ENCODE results near the gene PRPF38A.

Gene PRPF38A

DNA sequence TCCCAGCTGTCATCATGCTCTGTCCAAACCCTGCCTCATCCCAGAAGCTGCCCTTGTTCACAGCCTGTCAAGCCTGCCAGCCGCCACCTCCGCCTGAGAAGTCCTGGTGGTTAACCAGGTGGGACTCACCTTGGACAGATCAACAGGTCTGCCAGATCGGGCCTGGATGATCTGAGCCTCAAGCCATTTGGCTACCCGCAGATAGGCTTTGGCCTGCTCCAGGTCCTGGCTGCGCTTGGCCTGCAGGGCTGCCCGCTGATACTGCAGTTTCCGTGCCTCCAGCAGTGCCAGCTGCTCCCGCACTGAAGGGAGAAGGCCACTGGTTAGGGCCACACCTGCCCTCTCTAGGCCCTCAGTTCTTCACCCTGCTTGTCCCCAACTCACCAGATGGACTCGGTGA, 47.0 kb upstream of the PRPF38A start:
- Histone ChIP-seq H2BK5ac (ENCODE audit: low read depth, low read length, poor library complexity, severe bottlenecking) (no peak overlapping the region), H3K18ac (ENCODE audit: low read depth in 1 of 2, low read length in 2 of 2) (no peak overlapping the region), H2AFZ (ENCODE audit: low read depth, low read length) (no peak overlapping the region), H2BK120ac (ENCODE audit: low read depth, low read length) (no peak overlapping the region), H2BK15ac (ENCODE audit: low read depth, poor library complexity, severe bottlenecking) (no peak overlapping the region), H2AK5ac (ENCODE audit: low read length, severe bottlenecking) (no peak overlapping the region), H4K8ac (ENCODE audit: low read length) (no peak overlapping the region), H3K27ac (ENCODE audit: low read length, poor library complexity, severe bottlenecking) (no peak overlapping the region), H3K4me3 (ENCODE audit: insufficient read depth in 1 of 2, low read depth in 1 of 2, low read length in 2 of 2) (no peak overlapping the region), H2BK12ac (ENCODE audit: low read length in 2 of 2) (no peak overlapping the region), H3K9me3 (ENCODE audit: control insufficient read depth, low read length) (no peaks in the 10 kb centered on the region), H3K4ac (ENCODE audit: low read depth in 1 of 2, low read length in 2 of 2) (no peak overlapping the region), H3K4me1 (ENCODE audit: control insufficient read depth, insufficient read depth, low read depth, low read length) (peaks cover 3% of the 10 kb centered on the region), H3K4me2 (ENCODE audit: low read length, poor library complexity, severe bottlenecking) (no peak overlapping the region), H3K14ac (ENCODE audit: low read length in 2 of 2) (no peak overlapping the region), H3K36me3 (ENCODE audit: control insufficient read depth in 1 of 2, insufficient read depth in 2 of 2, low read depth in 1 of 2, low read length in 2 of 2) (peaks cover 99 to 100% of the 10 kb centered on the region in 2 experiments), H3K79me1 (replicated peaks; ENCODE audit: low read length, poor library complexity, severe bottlenecking) (peaks cover 60% of the 10 kb centered on the region), H3K23ac (ENCODE audit: low read length in 2 of 2) (no peak overlapping the region), H3K27me3 (ENCODE audit: control insufficient read depth in 1 of 2, insufficient read depth in 1 of 2, low read length in 2 of 2) (no peaks in the 10 kb centered on the region), H4K91ac (ENCODE audit: low read length) (no peak overlapping the region), H3K9ac (ENCODE audit: low read length) (no peak overlapping the region)
- no peak for DNase-seq
- WGBS, result 99% methylated on average over 9 of the region's 9 CpGs

DNA sequence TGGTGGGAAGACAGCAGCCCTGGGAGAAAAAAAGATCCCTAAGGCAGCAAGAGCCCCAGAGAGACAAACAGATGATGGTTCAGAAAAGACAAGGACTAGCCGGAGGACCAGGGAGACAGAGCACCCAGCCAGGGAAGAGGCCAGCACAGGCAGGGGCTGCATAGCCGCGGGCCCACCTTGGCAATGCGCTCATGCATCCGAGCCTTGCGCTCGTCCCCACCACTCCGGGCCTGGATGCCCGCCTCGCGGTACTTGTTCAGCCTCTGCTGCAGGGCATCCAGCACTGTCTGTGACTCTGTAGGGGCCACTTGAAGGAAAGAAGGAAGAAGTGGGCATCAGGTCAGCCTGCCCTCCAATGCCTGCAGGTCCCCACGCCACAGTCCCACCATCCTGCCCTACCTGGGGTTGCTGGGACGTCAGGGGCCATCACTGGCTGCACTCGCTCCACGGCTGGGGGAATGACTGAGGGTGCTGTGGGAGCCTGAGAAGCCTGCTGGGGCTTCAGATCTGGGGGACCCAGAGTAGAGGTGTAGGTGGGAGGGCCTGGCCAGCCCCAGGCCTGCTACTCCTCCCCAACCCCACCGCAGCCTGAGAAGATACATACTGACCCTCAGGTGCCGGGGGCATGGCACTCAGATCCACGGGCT, 45.4 kb upstream of the PRPF38A start:
- Histone ChIP-seq H3K4me1 (ENCODE audit: control insufficient read depth, insufficient read depth, low read depth, low read length) (peaks cover 5% of the 10 kb centered on the region), H2BK120ac (ENCODE audit: low read depth, low read length) (no peak overlapping the region), H3K4me2 (ENCODE audit: low read length, poor library complexity, severe bottlenecking) (no peak overlapping the region), H3K18ac (ENCODE audit: low read depth in 1 of 2, low read length in 2 of 2) (no peak overlapping the region), H3K14ac (ENCODE audit: low read length in 2 of 2) (no peak overlapping the region), H3K4ac (ENCODE audit: low read depth in 1 of 2, low read length in 2 of 2) (no peak overlapping the region), H4K8ac (ENCODE audit: low read length) (no peak overlapping the region), H2AFZ (ENCODE audit: low read depth, low read length) (no peak overlapping the region), H3K9me3 (ENCODE audit: control insufficient read depth, low read length) (no peaks in the 10 kb centered on the region), H3K4me3 (ENCODE audit: insufficient read depth in 1 of 2, low read depth in 1 of 2, low read length in 2 of 2) (no peak overlapping the region), H2AK5ac (ENCODE audit: low read length, severe bottlenecking) (no peak overlapping the region), H3K27ac (ENCODE audit: low read length, poor library complexity, severe bottlenecking) (no peak overlapping the region), H4K91ac (ENCODE audit: low read length) (no peak overlapping the region), H3K27me3 (ENCODE audit: control insufficient read depth in 1 of 2, insufficient read depth in 1 of 2, low read length in 2 of 2) (no peaks in the 10 kb centered on the region), H3K79me1 (replicated peaks; ENCODE audit: low read length, poor library complexity, severe bottlenecking) (peaks cover 63% of the 10 kb centered on the region), H2BK5ac (ENCODE audit: low read depth, low read length, poor library complexity, severe bottlenecking) (no peak overlapping the region), H3K36me3 (ENCODE audit: control insufficient read depth in 1 of 2, insufficient read depth in 2 of 2, low read depth in 1 of 2, low read length in 2 of 2) (peaks cover 88 to 93% of the 10 kb centered on the region in 2 experiments), H3K9ac (ENCODE audit: low read length) (no peak overlapping the region), H2BK12ac (ENCODE audit: low read length in 2 of 2) (no peak overlapping the region), H3K23ac (ENCODE audit: low read length in 2 of 2) (no peak overlapping the region), H2BK15ac (ENCODE audit: low read depth, poor library complexity, severe bottlenecking) (no peak overlapping the region)
- DNase-seq, result no peak
- WGBS, result 98% methylated on average over 15 of the region's 18 CpGs

DNA sequence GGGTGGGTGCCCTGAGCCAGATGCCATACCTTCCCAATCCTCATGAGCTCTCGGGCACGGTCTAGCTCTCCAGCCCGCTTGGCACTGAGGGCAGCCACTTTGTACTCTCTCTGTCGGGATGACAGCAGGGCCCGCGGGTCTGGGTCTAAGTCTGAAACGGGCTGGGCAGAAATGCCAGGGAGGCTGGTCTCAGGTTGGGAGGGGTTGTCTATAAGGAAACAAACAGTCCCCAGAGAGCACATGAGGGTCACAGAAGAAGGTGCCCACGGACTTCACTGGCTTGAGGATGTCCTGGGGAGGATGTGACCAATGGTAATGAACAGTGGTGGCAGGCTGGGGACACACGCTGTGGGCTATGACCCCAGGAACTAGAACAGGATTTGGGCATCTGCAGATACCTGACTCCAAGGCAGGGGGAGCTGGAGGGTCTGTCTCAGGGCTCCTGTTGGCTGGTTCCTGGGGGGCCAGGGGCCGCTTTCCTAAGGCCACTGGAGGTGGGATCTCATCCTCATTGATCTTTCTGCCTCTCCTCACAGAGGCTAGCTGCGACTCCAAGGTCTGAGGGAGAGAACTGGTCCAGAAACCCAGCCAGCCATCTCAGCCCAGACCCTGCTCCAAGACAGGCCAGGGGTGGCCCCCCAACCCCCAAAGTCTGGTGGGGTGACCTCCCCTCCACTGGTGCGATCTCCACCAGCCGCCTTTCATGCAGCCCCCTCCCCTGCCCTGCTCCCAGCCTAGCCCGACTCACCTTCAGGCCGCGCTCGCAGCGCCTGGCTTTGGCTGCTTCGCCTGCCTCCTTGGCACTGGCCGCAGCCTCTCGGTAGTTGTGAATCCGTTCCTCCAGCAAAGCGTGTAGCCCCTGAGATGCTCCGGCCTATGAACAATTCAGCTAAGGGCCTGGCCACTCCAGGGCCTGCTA, 44.5 kb upstream of the PRPF38A start:
- Histone ChIP-seq H3K27me3 (ENCODE audit: control insufficient read depth in 1 of 2, insufficient read depth in 1 of 2, low read length in 2 of 2) (no peaks in the 10 kb centered on the region), H3K18ac (ENCODE audit: low read depth in 1 of 2, low read length in 2 of 2) (no peak overlapping the region), H3K36me3 (ENCODE audit: control insufficient read depth in 1 of 2, insufficient read depth in 2 of 2, low read depth in 1 of 2, low read length in 2 of 2) (peaks cover 81 to 87% of the 10 kb centered on the region in 2 experiments), H3K27ac (ENCODE audit: low read length, poor library complexity, severe bottlenecking) (no peak overlapping the region), H2BK15ac (ENCODE audit: low read depth, poor library complexity, severe bottlenecking) (no peak overlapping the region), H2BK5ac (ENCODE audit: low read depth, low read length, poor library complexity, severe bottlenecking) (no peak overlapping the region), H2AFZ (ENCODE audit: low read depth, low read length) (no peak overlapping the region), H2BK120ac (ENCODE audit: low read depth, low read length) (no peak overlapping the region), H2AK5ac (ENCODE audit: low read length, severe bottlenecking) (no peak overlapping the region), H3K4me3 (ENCODE audit: insufficient read depth in 1 of 2, low read depth in 1 of 2, low read length in 2 of 2) (no peak overlapping the region), H4K91ac (ENCODE audit: low read length) (no peak overlapping the region), H3K14ac (ENCODE audit: low read length in 2 of 2) (no peak overlapping the region), H3K23ac (ENCODE audit: low read length in 2 of 2) (no peak overlapping the region), H4K8ac (ENCODE audit: low read length) (no peak overlapping the region), H3K4ac (ENCODE audit: low read depth in 1 of 2, low read length in 2 of 2) (no peak overlapping the region), H2BK12ac (ENCODE audit: low read length in 2 of 2) (no peak overlapping the region), H3K79me1 (replicated peaks; ENCODE audit: low read length, poor library complexity, severe bottlenecking) (peaks cover 65% of the 10 kb centered on the region), H3K9me3 (ENCODE audit: control insufficient read depth, low read length) (no peaks in the 10 kb centered on the region), H3K4me2 (ENCODE audit: low read length, poor library complexity, severe bottlenecking) (no peak overlapping the region), H3K9ac (ENCODE audit: low read length) (no peak overlapping the region), H3K4me1 (ENCODE audit: control insufficient read depth, insufficient read depth, low read depth, low read length) (peaks cover 13% of the 10 kb centered on the region)
- 97% methylated on average over 24 of the region's 24 CpGs for WGBS
- no peak for DNase-seq

GRCh38 chr1:52360595-52360968, 43.8 kb upstream of the PRPF38A start:
- H3K9me3 ChIP-seq (ENCODE audit: control insufficient read depth, low read length), result no peaks in the 10 kb centered on the region
- H2BK5ac ChIP-seq (ENCODE audit: low read depth, low read length, poor library complexity, severe bottlenecking), result no peak overlapping the region
- H3K9ac ChIP-seq (ENCODE audit: low read length), result no peak overlapping the region
- H3K4me2 ChIP-seq (ENCODE audit: low read length, poor library complexity, severe bottlenecking), result no peak overlapping the region
- H2AFZ ChIP-seq (ENCODE audit: low read depth, low read length), result no peak overlapping the region
- H2AK5ac ChIP-seq (ENCODE audit: low read length, severe bottlenecking), result no peak overlapping the region
- H3K27ac ChIP-seq (ENCODE audit: low read length, poor library complexity, severe bottlenecking), result no peak overlapping the region
- H3K27me3 ChIP-seq (ENCODE audit: control insufficient read depth in 1 of 2, insufficient read depth in 1 of 2, low read length in 2 of 2), result no peaks in the 10 kb centered on the region
- H3K4me3 ChIP-seq (ENCODE audit: insufficient read depth in 1 of 2, low read depth in 1 of 2, low read length in 2 of 2), result no peak overlapping the region
- H3K4ac ChIP-seq (ENCODE audit: low read depth in 1 of 2, low read length in 2 of 2), result no peak overlapping the region
- WGBS, result 97% methylated on average over 7 of the region's 7 CpGs
- no peak overlapping the region for H3K23ac ChIP-seq (ENCODE audit: low read length in 2 of 2)
- H3K36me3 ChIP-seq (ENCODE audit: control insufficient read depth in 1 of 2, insufficient read depth in 2 of 2, low read depth in 1 of 2, low read length in 2 of 2), result peaks cover 75 to 81% of the 10 kb centered on the region in 2 experiments
- no peak overlapping the region for H2BK15ac ChIP-seq (ENCODE audit: low read depth, poor library complexity, severe bottlenecking)
- peaks cover 65% of the 10 kb centered on the region for H3K79me1 ChIP-seq (replicated peaks; ENCODE audit: low read length, poor library complexity, severe bottlenecking)
- no peak overlapping the region for H3K14ac ChIP-seq (ENCODE audit: low read length in 2 of 2)
- no peak overlapping the region for H2BK12ac ChIP-seq (ENCODE audit: low read length in 2 of 2)
- H4K91ac ChIP-seq (ENCODE audit: low read length), result no peak overlapping the region
- peaks cover 15% of the 10 kb centered on the region for H3K4me1 ChIP-seq (ENCODE audit: control insufficient read depth, insufficient read depth, low read depth, low read length)
- H3K18ac ChIP-seq (ENCODE audit: low read depth in 1 of 2, low read length in 2 of 2), result no peak overlapping the region
- H4K8ac ChIP-seq (ENCODE audit: low read length), result no peak overlapping the region
- no peak for DNase-seq
- no peak overlapping the region for H2BK120ac ChIP-seq (ENCODE audit: low read depth, low read length)

Measured in mesenchymal stem cell (in vitro differentiated cells and primary cell).